DMS 273 (cell line): Measurements from ENCODE around the gene SLC22A3.
"Not testable (repeated sequence)": the region's sequence is repeated elsewhere in the genome, so short reads cannot be mapped to it uniquely, and the experiment has no call there.

Source experiments
- DNase-seq: peaks from one replicate; lab custom pipeline; 2025; ENCODE audit not compliant: unreplicated experiment; lab: John Stamatoyannopoulos, UW

SLC22A3 gene

DNA sequence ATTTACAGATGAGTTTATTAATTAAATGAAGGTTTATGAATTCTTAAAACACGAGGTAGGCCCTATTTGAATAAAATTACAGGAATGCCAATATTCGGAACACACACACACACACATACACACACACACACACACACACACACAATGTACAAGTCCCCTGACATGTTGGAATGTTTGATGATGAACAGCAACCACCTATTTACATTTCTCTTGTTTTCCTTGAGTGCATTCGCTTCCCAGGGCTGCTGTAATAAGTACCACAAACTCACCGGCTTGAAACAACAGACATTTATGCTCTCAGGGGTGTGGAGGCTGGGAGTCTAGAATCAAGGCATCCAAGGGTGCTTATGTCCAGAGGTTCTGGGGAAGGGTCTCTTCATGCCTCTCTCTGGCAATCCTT lies 90.3 kb downstream of the SLC22A3 start:
- DNase-seq: no peak

GRCh38 chr6:160439751-160440150 lies 91.6 kb downstream of the SLC22A3 start:
- DNase-seq: no peak

- no peak for DNase-seq
These were observed 94.0 kb downstream of the SLC22A3 start for GRCh38 chr6:160442151-160442550.

GRCh38 chr6:160445130-160445529 lies 97.0 kb downstream of the SLC22A3 start:
- no peak for DNase-seq

- no peak for DNase-seq
These were observed 99.2 kb downstream of the SLC22A3 start for GRCh38 chr6:160447350-160447749.

DNA sequence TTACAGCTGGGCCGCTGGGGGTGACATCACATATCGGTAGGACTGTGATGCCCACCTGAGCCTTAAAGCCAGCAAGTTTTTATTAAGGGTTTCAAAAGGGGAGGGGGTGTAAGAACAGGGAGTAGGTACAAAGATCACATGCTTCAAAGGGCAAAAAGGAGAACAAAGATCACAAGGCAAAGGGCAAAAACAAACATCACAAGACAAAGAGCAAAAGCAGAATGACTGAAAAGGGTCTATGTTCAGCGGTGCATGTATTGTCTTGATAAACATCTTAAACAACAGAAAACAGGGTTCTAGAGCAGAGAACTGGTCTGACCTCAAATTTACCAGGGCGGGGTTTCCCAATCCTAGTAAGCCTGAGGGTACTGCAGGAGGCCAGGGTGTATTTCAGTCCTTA lies 101.6 kb downstream of the SLC22A3 start:
- not testable (repeated sequence) for DNase-seq

DNA sequence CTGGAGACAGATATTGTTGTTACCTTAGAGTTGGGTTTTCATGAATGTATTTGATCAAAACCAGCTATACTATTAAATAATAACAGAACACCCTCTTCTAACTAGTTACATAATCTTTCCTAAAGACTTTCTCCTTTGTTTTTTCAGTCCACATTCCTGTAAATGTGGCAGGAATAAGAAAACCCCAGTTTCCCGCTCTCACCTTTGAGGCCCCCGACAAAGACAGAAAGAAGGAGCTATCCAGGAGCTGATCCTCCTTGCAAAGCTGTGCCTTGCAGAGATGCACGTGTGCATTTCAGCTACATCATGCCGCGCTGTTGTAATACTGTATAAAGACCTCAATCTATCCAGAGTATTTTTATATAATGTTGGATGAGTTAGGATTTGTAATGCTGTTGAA lies 102.7 kb downstream of the SLC22A3 start:
- no peak for DNase-seq

- DNase-seq: no peak
These were observed 106.1 kb downstream of the SLC22A3 start for GRCh38 chr6:160454303-160454702.

DNA sequence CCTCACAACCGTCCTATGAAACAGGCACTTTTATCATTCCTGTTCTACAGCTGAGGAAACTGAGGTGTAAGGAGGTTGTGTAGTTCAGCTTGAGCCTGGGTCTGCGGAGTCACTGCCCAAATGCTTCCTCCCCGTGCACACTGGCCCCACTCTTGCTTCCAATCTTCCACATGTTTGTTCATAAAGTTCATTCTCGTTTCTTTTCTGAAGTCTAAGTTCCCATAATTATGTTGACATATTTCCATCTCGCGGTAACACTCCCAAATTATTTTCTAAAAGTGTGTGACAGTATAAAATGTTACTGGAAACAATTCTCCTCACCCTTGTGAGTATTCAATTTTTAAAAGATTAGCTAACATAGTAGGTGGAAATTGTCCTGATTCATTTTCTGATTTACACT lies 106.9 kb downstream of the SLC22A3 start:
- DNase-seq: no peak

DNA sequence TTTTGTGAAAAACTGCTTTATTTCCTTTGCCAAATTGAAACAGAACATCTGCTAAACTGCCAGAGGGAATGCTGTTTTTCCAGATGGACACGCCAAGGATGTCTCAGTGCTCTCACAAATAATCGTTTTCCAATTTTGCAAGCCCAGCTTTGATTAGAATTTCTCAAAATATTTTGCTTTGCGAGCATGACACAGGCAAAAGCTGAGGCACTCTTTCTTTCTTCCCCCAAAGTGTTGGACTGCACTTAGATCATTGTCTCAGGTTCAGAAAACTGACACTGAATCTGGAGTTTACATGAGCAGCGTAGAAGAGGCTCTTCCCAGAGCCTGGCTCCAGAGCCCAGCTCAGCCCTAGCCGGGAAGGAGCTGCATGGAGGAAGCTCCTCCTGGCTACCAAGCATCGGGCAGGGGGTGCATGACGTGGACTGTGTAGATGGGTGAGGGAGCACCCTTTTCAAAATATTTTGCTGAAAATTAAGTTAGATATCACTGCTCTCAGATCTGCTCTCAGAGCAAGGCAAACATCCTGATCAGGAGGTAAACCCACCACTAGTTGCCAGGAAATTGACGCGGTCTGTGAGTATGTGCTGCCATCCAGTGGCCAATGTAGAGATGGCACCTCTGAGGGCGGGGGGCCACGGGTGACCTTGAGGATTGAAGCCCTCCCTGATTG lies 107.5 kb downstream of the SLC22A3 start:
- peak; percentile 73 for DNase-seq

- no peak for DNase-seq
These were observed 108.0 kb downstream of the SLC22A3 start for GRCh38 chr6:160456214-160456546.

DNA sequence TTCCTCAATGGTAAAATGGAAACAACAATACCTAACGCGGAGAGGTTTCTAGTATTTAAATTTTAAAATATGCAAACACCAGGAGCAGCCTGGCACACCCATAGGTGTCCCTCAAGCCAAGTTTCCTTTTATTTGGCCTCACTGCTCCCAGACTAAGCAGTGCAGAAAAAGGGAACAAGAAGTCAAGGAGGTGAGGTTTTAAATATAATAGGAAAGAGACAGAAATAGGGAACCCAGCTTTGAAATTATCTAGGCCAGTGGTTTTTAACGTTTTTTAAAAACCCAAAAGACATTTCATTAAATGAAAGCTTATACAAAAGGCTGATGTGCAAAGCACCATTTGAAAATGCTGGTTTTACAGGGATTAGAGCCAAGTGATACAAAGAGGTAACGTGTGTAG lies 109.6 kb downstream of the SLC22A3 start:
- DNase-seq: no peak

DNA sequence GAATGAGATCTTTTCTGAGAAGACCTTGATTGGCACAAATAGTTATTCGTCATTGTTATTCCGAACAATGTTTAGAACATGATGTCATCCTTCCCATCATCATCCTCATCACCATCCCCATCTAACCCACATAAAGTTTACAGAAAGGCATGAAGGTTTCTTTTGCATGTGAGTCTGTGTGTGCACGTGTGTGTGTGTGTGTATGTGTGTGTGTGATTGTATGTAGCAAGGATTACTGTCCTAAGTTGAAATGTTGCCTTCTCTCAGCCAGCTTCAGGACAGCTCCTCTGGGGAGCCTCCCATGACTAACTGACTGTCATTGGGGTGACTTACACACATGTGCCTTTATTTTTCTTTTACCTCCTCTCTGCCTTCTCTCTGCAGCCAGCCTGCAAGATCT lies 113.5 kb downstream of the SLC22A3 start:
- DNase-seq: no peak

DNA sequence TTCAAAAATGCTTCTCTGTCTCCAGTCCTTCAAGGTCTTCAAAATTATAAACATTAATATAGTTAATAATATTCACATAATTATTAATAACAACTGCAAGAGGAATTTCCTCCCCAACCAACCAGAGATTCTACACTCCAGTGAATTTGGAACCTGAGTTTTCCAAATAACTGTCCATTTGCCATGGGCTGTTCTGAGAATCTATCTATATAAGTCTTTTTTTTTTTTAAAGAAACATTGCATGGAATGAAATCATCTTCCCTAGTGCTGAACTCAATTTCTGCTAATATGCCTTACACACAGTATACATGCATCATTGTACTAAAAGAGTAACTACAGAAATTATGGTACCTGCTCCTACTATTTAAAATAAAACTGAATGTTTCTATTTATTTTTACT lies 113.9 kb downstream of the SLC22A3 start:
- no peak for DNase-seq

- no peak for DNase-seq
These were observed 114.5 kb downstream of the SLC22A3 start for GRCh38 chr6:160462551-160463109.

DNA sequence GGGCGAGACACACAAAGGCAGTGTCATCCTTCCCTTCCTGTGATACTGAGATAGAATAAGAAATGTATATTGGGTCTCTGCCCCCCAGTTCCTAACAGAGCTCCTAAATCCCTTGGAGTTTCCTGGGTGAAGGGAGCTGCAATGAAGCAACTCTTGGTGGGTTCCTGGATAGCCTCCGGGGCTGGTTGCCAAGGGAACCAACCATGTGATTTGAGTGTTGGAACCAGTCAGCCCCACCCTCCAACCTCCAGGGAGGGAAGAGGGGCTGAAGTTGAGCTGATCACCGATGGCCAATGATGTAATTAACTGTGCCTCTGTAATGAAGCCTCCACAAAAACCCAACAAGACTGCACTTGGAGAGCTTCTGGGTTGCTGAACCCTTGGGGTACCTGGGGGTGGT lies 116.6 kb downstream of the SLC22A3 start:
- DNase-seq: no peak

GRCh38 chr6:160467261-160467871 lies 119.2 kb downstream of the SLC22A3 start:
- not testable (repeated sequence) for DNase-seq

- DNase-seq: no peak
These were observed 121.0 kb downstream of the SLC22A3 start for GRCh38 chr6:160469153-160469552.

- not testable (repeated sequence) for DNase-seq
These were observed 127.9 kb downstream of the SLC22A3 start for GRCh38 chr6:160476056-160476455.

DNA sequence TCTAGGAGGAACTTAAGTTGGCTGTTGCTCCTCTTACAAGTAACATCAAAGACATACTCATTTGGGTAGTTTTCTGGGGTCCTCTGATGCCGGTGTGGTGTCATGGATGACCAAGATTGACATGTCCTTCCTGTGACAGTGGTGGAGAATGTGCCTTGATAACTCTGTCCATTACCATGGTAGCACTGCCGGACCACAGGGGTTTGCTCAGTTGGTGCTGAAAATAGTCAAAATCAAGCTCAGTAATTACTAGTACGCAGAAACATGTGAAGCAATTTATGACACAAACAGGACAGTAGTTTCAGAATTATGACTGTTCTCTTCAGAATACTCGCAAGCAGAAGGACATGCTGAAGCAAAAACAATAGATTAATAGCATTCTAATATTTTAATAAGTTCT lies 128.9 kb downstream of the SLC22A3 start:
- not testable (repeated sequence) for DNase-seq

DNA sequence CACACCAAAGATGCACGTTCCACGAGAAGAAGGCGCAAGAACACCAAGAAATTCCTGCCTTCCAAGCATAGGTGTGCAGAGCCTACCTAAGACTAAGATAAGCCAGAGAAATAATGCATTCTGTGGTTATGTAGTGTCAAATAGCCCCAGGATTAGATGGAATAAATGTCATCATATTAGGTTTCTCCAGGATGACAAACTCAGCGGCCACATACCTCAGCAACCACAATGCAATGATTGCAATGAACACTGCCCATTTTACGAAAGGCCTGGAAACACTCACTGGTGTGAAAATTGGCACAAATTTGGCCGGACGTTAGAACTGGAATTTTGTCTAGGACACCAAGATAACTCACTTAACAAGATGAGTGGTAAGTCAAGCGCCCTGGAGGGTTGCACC lies 129.7 kb downstream of the SLC22A3 start:
- DNase-seq: no peak

DNA sequence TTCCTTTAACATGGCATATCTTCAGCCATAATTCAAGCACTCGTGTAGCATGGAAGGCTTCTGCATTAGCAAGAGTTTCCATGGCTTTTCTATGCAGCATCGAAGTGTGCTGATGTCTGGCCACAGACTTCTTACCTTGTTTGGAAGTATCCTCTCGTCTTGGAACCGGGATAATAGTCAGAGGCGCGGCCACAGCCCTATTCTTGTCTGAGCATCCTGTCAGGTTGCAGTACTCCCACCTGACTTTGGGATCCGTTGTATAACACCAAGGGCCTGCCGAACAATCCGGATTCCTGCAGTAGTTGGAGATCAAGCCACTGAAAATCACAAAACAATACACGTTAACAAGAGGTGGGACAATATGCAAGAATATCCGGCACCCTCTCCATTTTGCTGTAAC lies 138.9 kb downstream of the SLC22A3 start:
- DNase-seq: no peak

DNA sequence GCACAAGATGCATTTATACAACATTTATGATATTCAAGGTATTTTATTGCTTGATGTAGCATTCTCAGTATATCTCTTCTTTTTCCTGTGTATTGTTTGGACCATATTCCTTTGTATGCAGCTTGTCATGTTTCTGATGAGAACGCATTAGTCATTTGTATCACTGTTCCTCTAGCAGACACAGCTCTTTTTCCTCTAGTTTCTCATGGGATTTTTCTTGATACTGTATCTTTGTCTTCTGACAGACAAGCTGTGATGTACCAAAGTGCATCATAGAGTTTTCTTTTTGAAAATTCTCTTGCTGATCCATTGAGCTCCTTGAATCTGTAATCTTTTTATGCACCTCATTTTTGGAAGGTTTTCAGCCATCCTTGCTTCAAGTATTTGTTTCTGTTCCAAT lies 140.9 kb downstream of the SLC22A3 start:
- no peak for DNase-seq
